Type B pancreatic cell (in vitro differentiated cells): ENCODE data around the gene BCAS3. TPM values are rescaled to one million over a fixed set of nuclear protein-coding genes. Genes with fewer than 3 reads are reported as not detected.
"Not testable (repeated sequence)": the region's sequence is repeated elsewhere in the genome, so short reads cannot be mapped to it uniquely, and the experiment has no call there.

ENCODE experiments used
- DNase-seq: peaks from one replicate; pipeline ENCODE4 v3.0.0; 2021; ENCODE audit warnings: mixed read lengths; ENCODE audit not compliant: unreplicated experiment; ENCODE audit errors: extremely low spot score
- H3K27ac Mint-ChIP-seq: 2 replicates; pipeline ENCODE4 v1.8.0; 2021; ENCODE audit warnings: mild to moderate bottlenecking, mixed read lengths
- H3K27me3 Mint-ChIP-seq: 2 replicates; pipeline ENCODE4 v1.8.0; 2021; ENCODE audit warnings: mixed read lengths
- H3K36me3 Mint-ChIP-seq: 2 replicates; pipeline ENCODE4 v1.8.0; 2021; ENCODE audit warnings: mixed read lengths
- H3K4me1 Mint-ChIP-seq: one replicate; pipeline ENCODE4 v1.8.0; 2021; ENCODE audit warnings: mixed read lengths; ENCODE audit not compliant: unreplicated experiment
- H3K4me3 Mint-ChIP-seq: 2 replicates; pipeline ENCODE4 v1.8.0; 2021; ENCODE audit warnings: mild to moderate bottlenecking, mixed read lengths
- H3K9me3 Mint-ChIP-seq: 2 replicates; pipeline ENCODE4 v1.8.0; 2021; ENCODE audit warnings: mixed read lengths
- total RNA-seq: library from RNA; stranded (reverse); gene quantifications from 2 replicates; pipeline ENCODE4 v1.2.1, GENCODE V29; 2021; ENCODE audit warnings: low replicate concordance
- TF ChIP-seq, protein P1 (sequence below): fragments of 200-600 bp; sonication (generic); conservative IDR thresholded peaks from 2 replicates; pipeline ENCODE4 v1.5.0; 2021; ENCODE audit warnings: antibody characterized with exemption, mild to moderate bottlenecking

Gene BCAS3
- total RNA-seq, 1 donor from 2014 or later, result 23.0 TPM

DNA sequence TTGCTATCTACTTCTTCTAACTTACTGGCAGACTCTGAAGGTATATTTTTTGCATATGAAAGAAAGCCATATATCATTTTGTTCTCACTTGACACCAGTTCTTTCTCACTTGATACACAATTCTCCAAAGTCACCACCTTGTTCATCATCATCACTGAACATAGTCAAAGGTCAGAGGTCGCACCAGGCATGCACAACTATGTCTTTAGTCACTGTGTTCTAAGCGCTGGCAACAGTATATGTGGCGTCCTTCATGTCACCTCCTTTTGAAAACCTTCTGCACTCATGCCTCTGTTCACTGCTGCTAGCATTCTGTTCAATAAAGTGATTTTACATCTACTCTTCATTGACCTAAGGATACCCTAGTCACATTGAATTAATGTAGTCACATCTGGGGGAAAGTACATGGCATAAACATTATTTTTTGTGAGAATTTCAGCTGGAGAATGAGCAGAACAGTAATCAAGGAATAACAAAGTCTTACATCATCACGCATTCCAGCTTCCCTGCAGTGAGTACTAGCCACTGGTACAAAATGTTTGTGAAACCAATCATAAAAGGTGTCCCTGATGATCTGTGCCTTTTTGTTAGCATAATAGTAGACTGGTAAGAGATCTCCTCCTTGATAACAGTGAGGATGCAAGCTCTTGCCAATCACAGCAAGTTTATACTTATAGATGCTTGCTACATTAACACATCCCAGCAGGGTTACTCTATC is 754.1 kb downstream of the BCAS3 start:
- Mint-ChIP-seq H3K9me3 (peaks cover 9% of the 10 kb centered on the region), H3K4me1 (no peaks in the 10 kb centered on the region), H3K27me3 (peaks cover 41% of the 10 kb centered on the region), H3K36me3 (no peaks in the 10 kb centered on the region), H3K27ac (no peak overlapping the region), H3K4me3 (no peak overlapping the region)
- DNase-seq, result no peak
- TF ChIP-seq, protein P1, sequence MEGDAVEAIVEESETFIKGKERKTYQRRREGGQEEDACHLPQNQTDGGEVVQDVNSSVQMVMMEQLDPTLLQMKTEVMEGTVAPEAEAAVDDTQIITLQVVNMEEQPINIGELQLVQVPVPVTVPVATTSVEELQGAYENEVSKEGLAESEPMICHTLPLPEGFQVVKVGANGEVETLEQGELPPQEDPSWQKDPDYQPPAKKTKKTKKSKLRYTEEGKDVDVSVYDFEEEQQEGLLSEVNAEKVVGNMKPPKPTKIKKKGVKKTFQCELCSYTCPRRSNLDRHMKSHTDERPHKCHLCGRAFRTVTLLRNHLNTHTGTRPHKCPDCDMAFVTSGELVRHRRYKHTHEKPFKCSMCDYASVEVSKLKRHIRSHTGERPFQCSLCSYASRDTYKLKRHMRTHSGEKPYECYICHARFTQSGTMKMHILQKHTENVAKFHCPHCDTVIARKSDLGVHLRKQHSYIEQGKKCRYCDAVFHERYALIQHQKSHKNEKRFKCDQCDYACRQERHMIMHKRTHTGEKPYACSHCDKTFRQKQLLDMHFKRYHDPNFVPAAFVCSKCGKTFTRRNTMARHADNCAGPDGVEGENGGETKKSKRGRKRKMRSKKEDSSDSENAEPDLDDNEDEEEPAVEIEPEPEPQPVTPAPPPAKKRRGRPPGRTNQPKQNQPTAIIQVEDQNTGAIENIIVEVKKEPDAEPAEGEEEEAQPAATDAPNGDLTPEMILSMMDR, result no peak

DNA sequence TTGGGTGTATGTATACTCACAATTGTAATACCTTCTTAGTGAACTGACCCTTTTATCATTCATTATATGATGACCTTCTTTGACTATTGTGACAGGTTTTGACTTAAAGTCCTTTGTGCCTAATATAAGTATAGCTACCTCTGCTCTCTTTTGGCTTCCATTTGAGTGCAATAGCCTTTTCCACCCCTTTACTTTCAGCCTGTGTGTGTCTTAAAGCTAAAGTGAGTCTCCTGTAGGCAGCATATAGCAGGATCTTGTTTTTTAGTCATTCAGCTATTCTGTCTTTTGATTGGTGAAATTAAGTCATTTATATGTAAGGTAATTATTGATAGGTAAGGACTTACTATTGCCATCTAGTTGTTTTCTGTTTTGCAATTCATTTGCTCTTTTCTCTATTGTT is 758.6 kb downstream of the BCAS3 start:
- no peak overlapping the region for H3K4me3 Mint-ChIP-seq

DNA sequence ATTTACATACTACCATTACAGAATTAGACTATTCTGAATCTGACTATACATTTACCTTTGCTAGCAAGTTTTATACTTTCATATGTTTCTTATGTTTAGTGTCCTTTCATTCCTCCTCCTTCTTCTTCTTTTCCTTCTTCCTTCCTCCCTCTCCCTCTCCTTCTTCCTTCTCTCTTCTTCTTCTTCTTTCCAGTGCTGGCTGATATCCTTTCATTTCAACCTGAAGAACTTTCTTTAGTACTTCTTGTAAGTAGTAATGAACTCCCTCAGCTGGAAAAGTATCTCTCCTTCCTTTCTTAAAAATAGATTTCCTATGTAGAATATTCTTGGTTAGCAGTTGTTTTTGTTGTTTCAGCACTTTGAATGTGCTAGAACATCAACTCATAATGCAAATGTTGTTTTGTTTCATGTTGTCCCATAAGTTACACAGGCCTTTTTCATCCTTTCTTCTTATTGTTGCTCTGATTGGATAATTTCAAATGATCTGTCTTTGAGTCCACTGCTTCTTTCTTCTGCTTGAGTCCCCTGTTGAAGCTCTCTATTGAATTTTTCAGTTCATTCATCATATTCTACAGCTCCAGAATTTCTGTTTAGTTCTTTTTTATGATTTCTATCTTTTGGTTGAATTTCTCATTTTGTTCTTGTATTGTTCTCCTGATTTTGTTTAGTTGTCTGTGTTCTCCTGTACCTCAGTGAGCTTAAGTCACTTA is 759.5 kb downstream of the BCAS3 start:
- Mint-ChIP-seq H3K27ac (no peak overlapping the region), H3K9me3 (peaks cover 17% of the 10 kb centered on the region), H3K4me3 (no peak overlapping the region), H3K36me3 (no peaks in the 10 kb centered on the region), H3K4me1 (no peaks in the 10 kb centered on the region), H3K27me3 (peaks cover 56% of the 10 kb centered on the region)
- TF ChIP-seq, protein P1, result no peak
- DNase-seq, result no peak

More for the DNA sequence above, 758.6 kb downstream of the BCAS3 start:
- peaks cover 52% of the 10 kb centered on the region for H3K27me3 Mint-ChIP-seq
- no peaks in the 10 kb centered on the region for H3K36me3 Mint-ChIP-seq
- no peak overlapping the region for H3K27ac Mint-ChIP-seq
- H3K9me3 Mint-ChIP-seq, result peaks cover 17% of the 10 kb centered on the region
- no peak for DNase-seq
- no peaks in the 10 kb centered on the region for H3K4me1 Mint-ChIP-seq
- TF ChIP-seq, protein P1, result no peak

DNA sequence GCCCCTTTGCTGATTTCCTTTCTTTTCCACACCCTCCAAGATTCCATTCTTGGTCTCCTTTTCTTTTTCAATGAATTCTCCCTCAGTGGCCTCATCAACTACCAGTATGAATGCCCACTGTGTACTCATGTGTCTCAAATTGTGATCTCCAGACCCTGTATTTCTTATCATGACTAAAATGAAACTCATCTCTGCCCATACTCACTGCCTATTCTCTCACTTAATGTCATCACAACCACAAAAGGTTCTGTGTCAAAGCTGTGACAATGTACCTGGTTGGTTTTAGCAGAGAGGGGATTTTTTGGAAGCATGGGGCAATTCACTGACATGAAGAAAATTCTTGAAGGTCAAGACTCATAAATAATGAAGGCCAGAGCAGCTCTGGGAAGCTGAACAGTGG is 763.0 kb downstream of the BCAS3 start:
- no peak overlapping the region for H3K4me3 Mint-ChIP-seq
- no peak for DNase-seq
- H3K27me3 Mint-ChIP-seq, result peaks cover 58% of the 10 kb centered on the region
- H3K36me3 Mint-ChIP-seq, result no peaks in the 10 kb centered on the region
- TF ChIP-seq, protein P1, result no peak
- H3K9me3 Mint-ChIP-seq, result peaks cover 13% of the 10 kb centered on the region
- no peak overlapping the region for H3K27ac Mint-ChIP-seq
- peaks cover 11% of the 10 kb centered on the region for H3K4me1 Mint-ChIP-seq

DNA sequence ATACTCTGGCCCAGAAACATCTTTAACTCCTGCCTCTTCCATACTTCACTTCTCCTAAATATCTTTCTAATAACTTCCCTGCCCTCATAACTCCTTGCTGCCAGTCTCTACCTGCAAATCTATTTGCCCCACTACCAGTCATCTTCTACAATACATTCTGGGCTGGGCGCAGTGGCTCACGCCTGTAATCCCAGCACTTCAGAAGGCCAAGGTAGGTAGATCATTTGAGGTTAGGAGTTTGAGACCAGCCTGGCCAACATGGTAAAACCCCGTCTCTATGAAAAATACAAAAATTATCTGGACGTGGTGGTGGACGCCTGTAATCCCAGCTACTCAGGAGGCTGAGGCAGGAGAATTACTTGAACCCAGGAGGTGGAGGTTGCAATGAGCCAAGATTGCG is 763.9 kb downstream of the BCAS3 start:
- Mint-ChIP-seq H3K27me3 (peaks cover 61% of the 10 kb centered on the region), H3K4me1 (peaks cover 11% of the 10 kb centered on the region)
- not testable (repeated sequence) for H3K27ac Mint-ChIP-seq, H3K9me3 Mint-ChIP-seq, H3K36me3 Mint-ChIP-seq, H3K4me3 Mint-ChIP-seq, DNase-seq

DNA sequence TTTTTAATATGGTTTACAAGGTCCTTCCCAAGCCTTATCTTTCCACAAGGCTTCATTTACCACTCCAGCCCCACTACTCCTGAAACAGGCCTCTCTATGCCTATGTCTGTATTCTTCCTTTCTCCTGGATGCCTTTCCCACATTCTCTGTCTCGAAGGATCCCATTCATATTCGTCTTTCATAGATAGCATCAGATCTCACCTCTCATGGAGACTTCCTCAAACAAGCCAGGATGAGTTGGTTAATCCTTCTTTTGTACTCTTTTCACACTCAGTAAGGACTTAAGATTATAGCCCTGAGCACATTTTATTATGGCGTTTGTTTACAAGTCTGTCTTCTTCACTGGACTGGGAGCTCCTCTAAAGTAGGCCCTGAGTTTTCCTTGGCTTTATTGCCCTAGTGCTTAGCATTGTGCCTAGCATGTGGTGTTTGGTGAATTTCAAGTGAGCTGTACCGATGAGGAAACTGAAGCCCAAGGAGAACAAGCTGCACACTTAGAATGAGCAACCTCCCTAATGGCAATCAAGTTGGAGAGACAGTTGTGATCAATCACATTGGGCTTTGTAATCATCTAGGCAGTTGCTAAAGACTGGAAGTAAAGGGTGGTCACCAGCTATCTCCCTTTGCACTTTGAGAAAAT is 764.6 kb downstream of the BCAS3 start:
- TF ChIP-seq, protein P1, result no peak
- no peaks in the 10 kb centered on the region for H3K36me3 Mint-ChIP-seq
- DNase-seq, result no peak
- H3K4me3 Mint-ChIP-seq, result no peak overlapping the region
- peaks cover 4% of the 10 kb centered on the region for H3K9me3 Mint-ChIP-seq
- peaks cover 11% of the 10 kb centered on the region for H3K4me1 Mint-ChIP-seq
- H3K27ac Mint-ChIP-seq, result no peak overlapping the region
- H3K27me3 Mint-ChIP-seq, result peaks cover 65% of the 10 kb centered on the region
